NCI-H1436 treated with DMSO at 0.1 percent for 48 hours (cell line): Measurements from ENCODE around the gene DYSF.

ENCODE experiments used
- DNase-seq: peaks from one replicate; lab custom pipeline; 2025; lab: John Stamatoyannopoulos, UW

Gene DYSF

DNA sequence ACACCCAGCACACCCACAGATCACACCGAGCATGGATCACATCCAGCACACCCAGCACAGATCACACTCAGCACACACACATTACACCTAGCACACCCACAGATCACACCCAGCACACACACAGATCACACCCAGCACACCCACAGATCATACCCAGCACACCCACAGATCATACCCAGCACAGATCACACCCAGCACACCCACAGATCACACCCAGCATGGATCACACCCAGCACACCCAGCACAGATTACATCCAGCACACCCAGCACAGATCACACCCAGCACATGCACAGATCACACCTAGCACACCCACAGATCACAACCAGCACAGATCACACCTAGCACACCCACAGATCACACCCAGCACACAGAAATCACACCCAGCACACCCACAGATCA, 118.6 kb downstream of the DYSF start:
- DNase-seq: no peak

DNA sequence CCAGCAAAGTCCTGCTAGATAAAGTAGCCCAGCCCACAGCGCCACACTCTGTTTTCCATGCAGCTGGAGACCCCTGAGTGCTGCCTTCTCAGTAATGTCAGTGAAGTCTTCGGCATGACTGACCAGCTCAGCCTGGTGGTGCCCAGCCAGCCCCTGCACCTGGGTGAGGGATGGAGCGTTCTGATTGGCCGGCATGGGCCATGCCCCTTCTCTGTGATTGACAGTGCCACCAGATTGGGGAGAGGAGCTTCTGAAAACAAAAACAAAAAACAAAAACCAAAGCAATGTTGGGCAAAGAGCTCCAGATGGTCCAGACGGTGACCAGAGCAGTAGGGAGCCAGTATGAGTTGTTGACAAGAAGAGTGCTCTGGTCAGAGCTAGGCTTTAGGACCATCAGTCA, 122.6 kb downstream of the DYSF start:
- DNase-seq: no peak

DNA sequence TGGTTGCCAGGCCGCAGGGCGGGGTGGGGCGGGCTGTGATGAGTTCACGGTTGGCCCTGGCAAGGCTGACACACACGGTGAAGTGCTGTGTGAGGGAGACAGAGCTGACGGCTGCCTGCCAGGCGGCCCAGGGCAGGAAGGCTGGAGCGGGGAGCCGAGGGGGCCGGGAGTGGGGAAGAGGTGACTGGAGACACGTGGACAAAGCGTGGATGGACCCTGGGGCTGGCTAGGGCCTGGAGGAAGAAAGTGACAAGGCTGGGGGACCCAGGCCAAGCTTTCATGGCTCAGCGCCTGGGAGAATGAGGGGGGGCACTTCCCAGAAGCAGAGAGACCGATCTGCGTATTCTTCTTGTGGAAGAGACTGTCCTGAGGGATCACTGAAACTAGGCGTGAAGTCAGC, 123.2 kb downstream of the DYSF start:
- no peak for DNase-seq

DNA sequence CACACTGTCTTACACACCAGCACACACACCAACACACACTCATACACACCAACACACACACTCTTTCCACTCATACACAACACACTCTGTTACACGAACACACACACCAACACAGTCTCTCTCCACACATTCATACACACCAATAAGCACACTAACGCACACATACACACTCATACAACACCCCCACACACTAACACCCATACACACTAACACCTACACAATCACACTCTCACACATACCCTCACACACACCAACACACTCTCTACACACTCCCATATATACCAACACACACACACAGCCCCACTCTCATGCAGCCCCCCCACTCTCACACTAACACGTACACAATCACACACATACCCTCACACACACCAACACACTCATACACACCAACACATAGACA, 123.8 kb downstream of the DYSF start:
- no peak for DNase-seq

DNA sequence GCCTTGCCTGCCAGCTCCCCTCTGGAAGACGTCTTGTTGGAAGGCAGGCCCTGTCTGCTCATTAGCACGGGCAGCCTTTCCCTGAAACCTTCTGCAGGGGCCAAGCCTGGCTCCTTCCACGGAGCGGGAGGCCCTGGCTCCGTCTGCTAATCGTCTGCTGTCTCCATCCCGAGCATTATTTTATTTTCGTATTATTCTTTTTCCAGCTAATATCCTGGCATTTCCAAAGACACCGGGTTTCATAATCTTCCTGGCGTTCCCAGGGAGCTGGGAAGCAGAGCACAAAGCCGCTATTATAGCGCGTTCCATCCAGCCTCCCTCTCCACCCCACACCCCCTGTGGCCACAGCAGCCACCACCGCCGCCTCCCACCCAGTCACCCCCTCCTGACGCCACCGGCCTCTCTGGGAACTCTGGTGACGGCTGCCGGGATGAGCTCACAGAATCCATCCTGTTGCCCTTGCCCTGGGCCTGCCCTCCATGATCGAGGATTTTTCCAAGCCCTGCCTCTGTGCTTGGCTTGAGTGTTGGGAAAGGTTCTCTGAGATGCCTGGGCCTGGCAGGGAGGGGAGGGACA, 125.5 kb downstream of the DYSF start:
- DNase-seq: no peak

DNA sequence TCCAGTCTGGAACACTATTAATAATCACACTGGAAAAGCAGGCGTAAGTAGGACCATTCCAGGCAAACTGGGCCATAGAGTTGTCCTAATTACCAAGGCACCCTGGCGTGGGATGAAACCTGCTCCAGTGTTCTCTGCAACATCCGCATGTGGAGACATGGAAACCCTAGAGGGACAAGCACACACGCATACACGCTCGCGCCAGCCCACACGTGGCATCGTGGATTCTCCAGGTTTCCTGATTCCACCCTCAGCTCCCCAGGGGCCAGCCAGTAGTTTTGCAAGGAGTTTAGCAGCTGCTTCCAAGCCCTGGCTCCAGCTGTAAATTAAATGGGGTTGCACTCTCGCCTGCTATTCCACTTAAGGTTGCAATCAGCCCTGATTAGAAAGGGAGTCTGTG, 127.7 kb downstream of the DYSF start:
- DNase-seq: no peak

DNA sequence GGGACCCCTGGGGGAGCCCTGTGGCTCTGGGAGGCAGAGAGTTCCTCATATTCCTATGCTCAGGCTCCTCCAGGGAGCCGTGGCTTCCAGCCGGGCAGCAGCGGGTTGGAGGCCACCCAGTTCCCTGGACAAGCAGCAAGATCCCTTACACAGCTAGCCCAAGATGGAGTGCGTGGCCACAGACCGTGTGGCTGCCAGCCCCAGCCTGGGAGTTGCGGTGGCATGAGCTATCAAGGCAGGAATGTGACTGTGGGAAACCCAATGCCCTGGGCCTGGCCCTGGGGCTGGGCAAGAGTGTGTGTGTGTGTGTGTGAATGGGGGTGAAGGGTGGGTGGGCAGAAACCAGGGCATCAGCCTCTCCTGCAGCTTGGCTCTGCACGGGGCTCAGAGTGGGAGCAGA, 130.5 kb downstream of the DYSF start:
- DNase-seq: no peak

DNA sequence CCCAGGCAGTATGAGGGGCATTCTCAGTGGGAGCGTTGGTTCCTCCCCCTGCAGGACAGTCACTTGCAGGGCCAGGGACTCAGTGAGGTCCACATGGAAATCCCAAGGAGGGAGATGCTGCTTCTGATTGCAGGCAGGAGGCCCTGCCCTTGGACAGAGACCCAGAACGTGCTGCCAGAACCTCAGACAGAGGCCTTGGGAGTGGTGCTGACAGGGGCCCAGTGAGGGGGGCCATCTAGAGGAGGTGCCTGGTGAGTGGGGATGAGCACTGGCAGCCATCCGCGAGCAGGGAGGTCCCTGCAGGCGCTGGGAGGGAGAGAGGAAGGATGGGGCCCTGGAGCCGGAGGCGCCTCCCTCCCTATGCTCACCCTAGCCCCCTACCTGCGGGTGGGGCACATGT, 133.1 kb downstream of the DYSF start:
- no peak for DNase-seq

DNA sequence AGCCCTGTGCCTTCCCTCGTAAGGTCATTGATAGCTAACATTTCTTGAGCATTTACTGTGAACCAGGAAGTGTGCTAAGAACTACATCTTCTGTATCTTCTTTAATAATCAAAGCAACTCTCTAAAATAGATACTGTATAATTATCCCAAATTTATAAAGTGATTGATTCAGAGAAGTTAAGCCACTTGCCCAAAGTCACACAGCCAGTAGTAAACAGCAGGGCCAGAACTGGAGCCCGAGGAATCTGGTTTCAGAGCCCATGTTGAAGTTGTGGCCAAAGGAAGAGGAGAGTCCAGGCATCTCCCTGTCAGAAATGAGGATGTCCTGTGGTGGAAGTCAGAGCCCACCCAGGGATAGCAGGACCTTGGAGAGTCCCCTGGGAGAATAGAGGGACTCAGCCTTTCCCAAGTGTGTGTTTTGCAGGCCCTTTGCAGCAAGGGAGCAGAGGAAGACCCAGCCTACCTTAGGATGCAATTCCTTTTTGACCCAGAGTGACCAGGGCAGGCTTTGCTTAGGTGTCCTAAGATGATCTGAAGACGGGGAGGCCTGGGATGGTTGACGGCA, 134.2 kb downstream of the DYSF start:
- DNase-seq: no peak

DNA sequence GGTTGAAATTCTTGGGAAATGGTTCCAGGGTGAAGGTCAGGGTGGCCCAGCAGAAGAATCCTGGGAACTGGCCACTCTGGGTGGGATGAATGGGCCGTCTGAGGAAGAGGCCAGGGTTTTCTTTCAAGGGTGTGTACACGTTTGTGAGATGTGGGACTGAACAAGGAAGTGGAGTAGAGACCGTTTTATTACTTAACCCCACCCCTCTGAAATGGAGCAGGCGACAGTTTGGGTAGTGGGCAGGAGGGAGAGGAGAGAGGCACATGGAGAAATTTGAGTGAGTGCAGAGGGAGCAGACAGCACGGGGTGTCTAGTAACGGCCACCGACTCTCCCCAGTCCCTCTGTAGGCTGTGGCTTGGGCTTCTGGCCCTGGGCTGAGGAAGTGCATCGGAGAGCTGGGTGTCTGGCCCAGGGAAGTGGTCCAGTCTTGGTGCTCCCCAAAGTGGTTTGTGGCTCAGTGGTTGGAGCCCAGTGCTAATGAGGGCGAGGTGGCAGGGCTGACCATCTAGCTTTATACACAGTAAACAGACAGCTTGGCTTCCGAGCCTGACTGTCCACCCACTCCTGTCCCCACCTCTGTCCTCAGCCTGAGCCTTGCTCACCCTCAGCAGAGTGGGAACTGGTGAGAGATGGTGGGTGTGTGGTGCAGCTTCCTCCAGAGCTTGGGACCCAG, 135.3 kb downstream of the DYSF start:
- DNase-seq: no peak

DNA sequence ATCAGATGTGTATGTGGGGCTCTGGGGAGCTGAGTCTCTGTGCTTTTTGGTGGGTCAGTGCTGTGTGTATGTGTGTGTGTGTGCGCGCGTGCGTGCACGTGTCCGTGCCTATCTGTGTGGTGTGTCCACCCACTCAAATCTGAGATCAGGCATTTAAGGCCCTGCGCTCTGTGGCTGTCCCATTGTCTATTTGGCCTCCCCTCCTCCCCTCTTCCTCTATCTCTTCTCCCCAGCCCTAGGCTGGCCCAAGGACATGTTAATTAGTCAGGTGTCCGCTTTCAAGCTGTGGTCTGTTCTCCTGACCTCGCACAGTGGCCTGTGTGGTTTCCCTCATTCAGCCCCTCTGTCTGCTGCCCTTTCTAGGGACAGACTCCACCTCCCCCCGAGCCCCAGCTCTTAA, 136.4 kb downstream of the DYSF start:
- no peak for DNase-seq

DNA sequence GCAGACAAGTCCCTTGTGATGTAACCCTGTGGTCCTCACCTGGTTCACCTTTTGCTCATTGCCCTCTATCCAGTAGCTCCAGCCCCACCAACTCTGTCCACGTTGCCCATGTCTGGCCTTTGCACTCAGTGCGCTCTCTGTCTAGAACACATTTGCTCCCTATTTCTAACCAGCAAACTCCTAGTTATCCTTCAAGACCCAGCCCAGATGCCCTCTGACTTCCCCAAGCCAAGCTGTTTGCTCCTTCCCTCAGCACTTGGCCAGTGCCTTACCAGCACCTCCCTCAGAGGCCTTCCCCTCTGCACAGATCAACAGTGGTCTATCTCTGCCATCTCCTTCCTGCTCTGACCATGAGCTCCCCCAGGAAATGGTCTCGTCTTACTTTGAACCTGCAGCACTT, 137.7 kb downstream of the DYSF start:
- no peak for DNase-seq

DNA sequence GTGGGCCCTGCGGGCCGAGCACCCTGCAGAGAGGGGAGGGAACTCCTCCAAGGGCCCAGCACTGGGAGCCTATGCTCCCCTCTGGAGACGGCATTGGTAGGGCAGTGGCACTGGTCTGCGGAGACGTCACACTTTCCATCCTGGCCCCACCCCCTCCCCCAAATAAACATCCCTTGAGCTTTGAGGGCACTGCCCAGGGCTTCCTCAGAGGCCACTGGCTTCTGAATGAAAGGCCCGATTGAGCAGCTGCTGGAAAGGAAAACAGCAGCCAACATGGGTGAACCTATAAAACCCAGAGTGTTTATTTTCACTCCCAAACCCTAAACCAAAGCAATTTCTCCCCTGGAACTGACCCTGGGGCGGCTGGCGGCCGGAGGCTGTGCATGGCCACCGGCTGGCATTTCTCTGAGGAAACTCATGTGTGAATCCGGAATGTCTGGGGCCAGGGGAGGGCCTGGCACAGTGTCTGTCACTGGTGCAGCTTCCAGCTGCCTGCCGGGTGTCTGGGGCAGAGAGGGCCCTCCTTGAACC, 138.9 kb downstream of the DYSF start:
- no peak for DNase-seq

DNA sequence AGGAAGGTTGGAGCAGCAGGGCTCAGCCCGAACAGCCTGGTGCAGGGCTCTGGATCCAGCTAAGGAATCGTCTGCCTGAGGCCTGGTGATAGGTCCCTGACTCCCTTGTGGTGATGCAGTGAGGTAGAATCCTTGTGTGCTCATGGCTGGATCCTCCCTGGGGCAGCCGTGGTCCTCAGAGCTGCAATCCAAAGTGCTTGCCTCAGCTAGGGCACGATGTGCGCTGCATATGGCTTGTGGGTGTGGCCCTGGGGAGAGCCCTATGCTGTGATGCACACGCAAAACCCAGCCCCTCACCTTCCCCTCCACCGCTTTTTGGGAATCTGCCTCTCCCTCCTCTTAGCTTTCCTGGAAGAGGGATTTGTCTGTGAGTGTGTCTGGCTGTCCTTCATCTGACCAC, 142.2 kb downstream of the DYSF start:
- no peak for DNase-seq

DNA sequence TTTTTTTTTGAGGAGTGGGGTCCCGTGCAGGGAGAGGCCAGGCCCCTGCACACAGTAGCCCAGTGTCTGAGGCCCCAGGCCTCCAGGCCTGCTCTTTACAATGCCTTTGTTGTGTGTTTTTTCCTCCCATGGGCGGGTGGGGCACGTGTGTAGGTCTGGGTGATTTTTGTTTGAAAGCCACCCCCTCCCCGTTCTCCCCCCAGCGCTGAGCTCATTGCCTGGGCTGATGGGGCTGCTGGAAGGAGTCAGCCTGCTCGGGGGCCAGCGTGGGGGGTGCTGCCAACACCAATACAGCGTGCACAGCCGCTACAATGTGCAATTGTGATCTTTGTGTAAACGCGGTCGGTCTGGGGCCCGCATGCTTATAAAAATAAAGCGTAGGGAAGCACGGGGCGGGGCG, 142.7 kb downstream of the DYSF start:
- DNase-seq: no peak

DNA sequence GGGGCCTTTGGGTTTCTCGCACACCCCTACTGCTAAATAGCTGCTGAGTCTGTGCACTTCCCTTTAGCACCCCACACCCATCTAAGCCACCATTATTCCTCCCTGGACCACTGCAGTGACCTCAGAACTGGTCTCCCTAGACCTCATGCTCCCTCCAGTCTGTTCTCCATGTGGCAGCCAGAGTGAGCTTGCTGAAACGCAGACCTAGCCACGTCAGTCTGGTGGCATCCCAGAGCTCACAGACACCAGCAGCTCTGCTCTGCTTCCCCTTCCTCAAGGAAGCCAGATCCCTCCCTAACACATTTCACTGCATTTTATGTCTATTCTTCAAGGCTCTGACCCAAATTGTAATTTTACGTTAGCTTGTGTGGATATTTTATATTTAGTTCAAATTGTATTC, 144.4 kb downstream of the DYSF start:
- no peak for DNase-seq

DNA sequence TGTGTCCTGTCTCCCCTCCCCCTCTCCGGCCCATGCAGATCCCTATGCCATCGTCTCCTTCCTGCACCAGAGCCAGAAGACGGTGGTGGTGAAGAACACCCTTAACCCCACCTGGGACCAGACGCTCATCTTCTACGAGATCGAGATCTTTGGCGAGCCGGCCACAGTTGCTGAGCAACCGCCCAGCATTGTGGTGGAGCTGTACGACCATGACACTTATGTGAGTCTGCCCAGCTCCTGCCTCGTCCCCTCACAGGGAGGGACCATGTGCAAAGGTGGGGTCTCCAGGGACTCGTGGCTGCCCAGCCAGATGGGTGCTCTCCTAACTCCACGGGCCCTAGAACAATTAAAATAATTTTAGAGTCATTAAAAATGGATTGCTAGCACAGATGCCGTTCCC, 145.2 kb downstream of the DYSF start:
- no peak for DNase-seq

DNA sequence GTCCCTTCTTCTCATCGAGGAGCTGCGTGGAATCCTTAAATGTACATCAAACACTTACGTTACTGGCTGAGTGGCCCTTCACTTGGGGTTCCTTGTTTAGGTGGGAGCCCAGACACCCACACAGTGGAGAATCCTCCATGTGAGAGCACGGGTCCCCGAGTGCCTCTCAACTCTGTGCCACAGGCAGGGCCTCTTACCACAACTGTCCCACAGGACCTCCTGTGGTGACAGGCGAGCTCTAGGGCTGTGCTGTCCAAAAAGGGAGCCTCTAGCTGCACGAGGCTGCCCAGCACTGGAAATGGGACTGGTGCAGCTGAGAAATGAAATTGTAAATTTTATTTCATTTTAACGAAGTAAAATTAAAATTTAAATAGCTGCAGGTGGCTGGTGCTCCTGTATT, 145.7 kb downstream of the DYSF start:
- no peak for DNase-seq

DNA sequence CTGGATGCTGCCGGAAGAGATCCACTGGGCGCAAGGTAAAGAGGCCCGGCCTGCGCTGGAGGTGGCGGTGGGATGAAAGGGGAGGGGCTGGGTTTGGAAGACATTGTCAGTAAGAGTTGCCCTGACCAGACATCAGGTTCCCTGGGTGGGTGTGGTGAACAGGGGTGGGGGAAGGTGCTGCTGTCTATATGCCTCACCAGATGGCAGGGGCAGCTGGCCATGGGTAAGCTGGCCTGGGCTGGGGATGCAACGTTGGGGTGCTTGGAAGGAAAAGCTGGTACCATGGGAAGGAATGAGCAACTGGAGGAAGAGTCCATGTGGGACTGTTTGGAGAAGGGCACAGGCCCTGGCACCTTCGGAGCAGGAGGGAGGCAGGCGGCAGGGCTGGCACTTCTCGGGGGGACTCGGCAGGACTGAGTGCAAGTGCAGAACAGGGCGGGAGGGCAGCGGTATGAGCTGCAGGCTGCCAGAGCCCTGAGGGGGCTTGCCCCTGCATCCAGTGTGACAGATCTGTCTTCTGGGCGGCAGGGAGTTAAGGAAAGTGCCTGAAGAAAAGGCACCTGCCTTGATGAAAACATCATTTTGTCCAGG, 146.4 kb downstream of the DYSF start:
- DNase-seq: no peak

DNA sequence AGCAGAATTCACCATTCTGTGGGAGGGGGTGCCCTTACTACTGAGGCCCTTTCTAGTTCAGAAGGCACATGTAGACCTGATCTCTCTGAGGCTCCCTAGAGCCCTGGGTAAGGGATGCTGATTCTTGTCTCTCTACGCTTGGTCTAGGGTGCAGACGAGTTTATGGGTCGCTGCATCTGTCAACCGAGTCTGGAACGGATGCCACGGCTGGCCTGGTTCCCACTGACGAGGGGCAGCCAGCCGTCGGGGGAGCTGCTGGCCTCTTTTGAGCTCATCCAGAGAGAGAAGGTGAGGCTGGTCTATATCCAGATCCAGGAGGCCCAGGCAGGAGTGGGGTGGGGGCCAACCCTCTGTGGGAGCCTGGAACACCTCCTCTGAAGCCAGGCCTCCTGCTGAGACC, 147.2 kb downstream of the DYSF start:
- no peak for DNase-seq

DNA sequence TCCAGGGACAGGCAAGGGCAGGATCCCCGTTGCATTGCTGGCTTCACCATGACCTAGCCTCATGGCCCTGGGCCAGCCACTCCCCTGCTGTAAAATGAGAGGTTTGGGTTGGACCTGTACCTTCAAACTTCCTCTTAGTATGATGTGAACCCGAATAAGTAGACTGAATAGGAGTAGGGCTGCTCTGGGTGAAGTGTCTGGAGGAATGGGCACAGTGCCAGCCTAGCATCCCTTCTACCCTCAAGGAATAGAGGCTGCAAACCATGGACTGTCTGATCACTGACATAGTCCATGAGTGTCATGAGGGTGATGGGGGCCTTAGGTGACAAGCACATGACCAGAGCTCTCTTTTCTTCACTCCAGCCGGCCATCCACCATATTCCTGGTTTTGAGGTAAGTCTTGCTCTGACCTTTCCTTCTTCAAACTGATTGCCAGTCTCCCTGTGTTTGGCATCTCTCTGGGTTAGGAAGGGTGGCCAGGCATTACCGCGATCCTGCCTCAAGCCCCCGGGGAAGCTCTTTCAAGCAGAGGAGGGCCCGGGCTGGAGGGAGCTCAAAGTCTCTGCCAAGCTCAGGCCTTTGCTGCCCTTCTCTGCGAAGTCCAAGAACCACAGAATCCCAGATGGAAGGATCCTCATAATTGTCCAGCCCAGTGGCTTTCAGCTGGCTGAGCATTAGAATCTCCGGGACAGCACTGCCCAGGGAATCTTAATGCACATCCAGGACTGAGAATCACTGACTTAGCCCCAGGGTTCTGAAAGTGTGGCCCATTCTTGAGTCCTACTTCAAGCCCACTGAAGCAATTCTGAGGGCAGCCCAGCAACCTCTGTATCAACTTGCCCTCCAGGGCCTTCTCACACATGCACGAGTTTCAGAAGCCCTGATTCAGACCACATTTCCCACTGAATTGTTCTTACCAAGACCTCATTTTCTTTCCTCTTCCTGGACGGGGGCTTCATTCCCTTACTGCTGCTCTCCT, 148.1 kb downstream of the DYSF start:
- no peak for DNase-seq

DNA sequence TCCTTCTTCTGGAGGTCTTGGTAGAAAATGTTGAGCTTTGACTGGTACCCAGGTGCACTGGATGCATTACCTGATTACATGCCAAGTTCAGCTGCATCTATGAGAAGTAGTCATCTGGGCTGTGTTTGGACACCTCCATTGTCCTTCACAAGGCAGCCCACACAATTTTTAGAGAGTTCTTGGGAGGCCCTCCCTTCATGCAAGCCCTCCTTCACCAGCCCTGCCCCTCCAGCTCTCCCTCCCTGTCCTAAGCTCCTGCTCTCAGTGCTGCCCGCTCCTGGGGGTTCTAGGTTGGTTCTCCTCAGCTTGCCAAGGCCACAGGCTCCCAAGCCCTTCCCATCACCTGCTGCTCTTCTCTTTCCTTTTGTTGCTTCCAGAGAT, 148.7 kb downstream of the DYSF start:
- DNase-seq: no peak
